HepG2 (cell line): ENCODE measurements around the gene ST3GAL4. TPM values are rescaled to one million over a fixed set of nuclear protein-coding genes. Genes with fewer than 3 reads are reported as not detected.

ENCODE experiments used
- ATAC-seq: fragments of 200-7000 bp; cut with Tn5 transposase; 3 replicates; pipeline ENCODE4 v1.9.1; 2020; ENCODE audit warnings: mild to moderate bottlenecking, moderate library complexity
- BruUV-seq: library from RNA; stranded (reverse); fragments of 400-500 nt; replicated peaks from 2 replicates; lab custom pipeline; 2021; lab: Mats Ljungman, UMichigan
- CTCF ChIA-PET: fragments of 300-600 bp; formaldehyde crosslinking; extraction: SDS; loops from one replicate; lab custom pipeline; 2021; ENCODE audit warnings: low total read pairs, inconsistent platforms, low intra/inter-chr PET ratio; lab: Yijun Ruan, JAX
- POLR2A ChIA-PET: fragments of 350-600 bp; sonication (Branson Sonifier 250); formaldehyde crosslinking; loops from one replicate; lab custom pipeline; 2020; ENCODE audit warnings: antibody characterized with exemption, inconsistent platforms; lab: Yijun Ruan, JAX
- DNase-seq: peaks from one replicate; pipeline ENCODE4 v3.0.0-alpha.2; 2015; ENCODE audit warnings: low spot score
- FAIRE-seq: peaks from 3 replicates; lab custom pipeline; 2011; peaks lifted over from hg19 to GRCh38; lab: Jason Lieb, UNC
- H2AFZ ChIP-seq: one replicate; pipeline ENCODE4 v1.6.1; 2011; ENCODE audit warnings: low read length, inconsistent platforms
- H3K27ac ChIP-seq: fragments of 300-600 bp; 3 replicates; pipeline ENCODE4 v1.8.0; 2011; ENCODE audit warnings: mixed run types, mild to moderate bottlenecking, mixed read lengths, low read length, inconsistent platforms; ENCODE audit not compliant: insufficient read depth; ENCODE audit errors: extremely low read length
- H3K27me3 ChIP-seq, 2 experiments: fragments of 200-600 bp in 1 of 2; 2 replicates in 1 of 2; 3 replicates in 1 of 2; pipeline versions ENCODE4 v1.6.0 to v1.8.0; 2011; ENCODE audit warnings: low read length in 2 of 2, mild to moderate bottlenecking in 2 of 2, moderate library complexity in 2 of 2, inconsistent platforms in 1 of 2; ENCODE audit not compliant: insufficient read depth in 2 of 2, control insufficient read depth in 1 of 2
- H3K36me3 ChIP-seq, 2 experiments: fragments of 200-600 bp in 1 of 2; replicated peaks in 1 of 2; 2 replicates in 1 of 2; 3 replicates in 1 of 2; pipeline versions ENCODE4 v1.5.1 to v1.8.0; 2011; ENCODE audit warnings: low read length in 2 of 2, inconsistent platforms in 1 of 2; ENCODE audit not compliant: insufficient read depth in 2 of 2, control insufficient read depth in 1 of 2
- H3K4me1 ChIP-seq: 2 replicates; pipeline ENCODE4 v1.5.1; 2012; ENCODE audit warnings: low read length, inconsistent platforms; ENCODE audit not compliant: insufficient read depth
- H3K4me2 ChIP-seq: 2 replicates; pipeline ENCODE4 v1.6.0; 2011; ENCODE audit warnings: low read depth, low read length, inconsistent platforms
- H3K4me3 ChIP-seq, 3 experiments: fragments of 200-600 bp in 1 of 3; sonication (generic), shearing (Covaris generic) in 1 of 3; replicated peaks in 1 of 3; 2 replicates each; pipeline ENCODE4 v1.5.1; 2011 to 2016; ENCODE audit warnings: low read length in 3 of 3, inconsistent platforms in 2 of 3, low read depth in 2 of 3, mild to moderate bottlenecking in 2 of 3, control low read depth in 1 of 3, mixed read lengths in 1 of 3; ENCODE audit not compliant: insufficient read depth in 1 of 3
- H3K79me2 ChIP-seq: one replicate; pipeline ENCODE4 v1.6.1; 2011; ENCODE audit warnings: low read length, inconsistent platforms; ENCODE audit not compliant: insufficient read depth
- H3K9ac ChIP-seq: 2 replicates; pipeline ENCODE4 v1.6.0; 2011; ENCODE audit warnings: mild to moderate bottlenecking, low read depth, low read length, inconsistent platforms; ENCODE audit not compliant: insufficient read depth
- H3K9me3 ChIP-seq: 2 replicates; pipeline ENCODE4 v1.5.1; 2012; ENCODE audit warnings: mild to moderate bottlenecking, low read length
- H4K20me1 ChIP-seq: 2 replicates; pipeline ENCODE4 v1.6.0; 2011; ENCODE audit warnings: inconsistent platforms, mild to moderate bottlenecking, low read length, moderate library complexity; ENCODE audit not compliant: insufficient read depth
- ARID4A ChIP-seq: sonication (generic); formaldehyde crosslinking; IDR thresholded peaks from 2 replicates; pipeline ENCODE4 v1.5.0; 2020; ENCODE audit warnings: mild to moderate bottlenecking, missing genetic modification reagents, borderline replicate concordance
- DR1 ChIP-seq: sonication (generic); formaldehyde crosslinking; IDR thresholded peaks from 2 replicates; pipeline ENCODE4 v1.8.0; 2021; ENCODE audit warnings: mild to moderate bottlenecking, missing genetic modification reagents, inconsistent platforms
- KLF9 ChIP-seq: IDR thresholded peaks from 2 replicates; pipeline ENCODE4 v1.6.1; 2016; ENCODE audit warnings: low read depth
- PHF8 ChIP-seq: sonication (generic); formaldehyde crosslinking; IDR thresholded peaks from 2 replicates; pipeline ENCODE4 v1.5.0; 2020; ENCODE audit warnings: missing genetic modification reagents
- PTBP1 ChIP-seq: fragments of 200-400 bp; formaldehyde crosslinking; IDR thresholded peaks from 2 replicates; pipeline ENCODE4 v1.6.1; 2018; ENCODE audit warnings: low read length, low read depth; ENCODE audit not compliant: poor library complexity, severe bottlenecking
- ZNF441 ChIP-seq: sonication (generic); formaldehyde crosslinking; IDR thresholded peaks from 2 replicates; pipeline ENCODE4 v1.7.0; 2021; ENCODE audit warnings: missing genetic modification reagents, borderline replicate concordance
- WGBS: methylation state at CpG from one replicate; pipeline ENCODE4 v1.1.6; 2017; ENCODE audit warnings: low lambda C conversion rate; 5-methylcytosine and 5-hydroxymethylcytosine counted together
- in situ Hi-C: cut with HindIII; loops from 2 replicates; pipeline ENCODE4 v1.10.0; 2017; ENCODE audit warnings: low pct_unique_long_range_greater_than_20kb; ENCODE audit not compliant: extremely low pct_ligation_motif_present
- intact Hi-C: fragments of 100-400 bp; cut with micrococcal nuclease; formaldehyde crosslinking; loops from one replicate; pipeline ENCODE4 v1.10.0; 2022; ENCODE audit not compliant: unreplicated experiment
- polyA plus RNA-seq, 8 experiments: library from polyadenylated mRNA; depleted of rRNA in 3 of 8; stranded (reverse) in 7 of 8; unstranded in 1 of 8; fragments of >200 nt; fragmentation: Illumina TruSeq in 4 of 8; extraction: Trizol in 4 of 8; gene quantifications; 2 replicates each; pipeline versions ENCODE4 v1.2.1 to v1.2.3, GENCODE V29; 2011 to 2016; ENCODE audit warnings: low read depth in 4 of 8, missing spikeins in 1 of 8, mixed read lengths in 1 of 8; ENCODE audit not compliant: insufficient read depth in 1 of 8
- total RNA-seq, 5 experiments: library from RNA; depleted of rRNA; stranded (reverse); fragments of >200 nt; fragmentation: Illumina TruSeq; extraction: Trizol; gene quantifications; 2 replicates each; pipeline ENCODE4 v1.2.3, GENCODE V29; 2016; ENCODE audit warnings: low read depth in 1 of 5
- TF ChIP-seq, protein P1 (sequence below): sonication (generic); formaldehyde crosslinking; IDR thresholded peaks from 2 replicates; pipeline ENCODE4 v1.9.0; 2021; ENCODE audit warnings: missing genetic modification reagents, borderline replicate concordance
- TF ChIP-seq, protein P2 (sequence below): sonication (generic); formaldehyde crosslinking; IDR thresholded peaks from 2 replicates; pipeline ENCODE4 v1.9.0; 2021; ENCODE audit warnings: mild to moderate bottlenecking, missing genetic modification reagents

Gene ST3GAL4
- total and polyA plus RNA-seq, 2 of the 13 experiments (the other 11 are each of a cell fraction or from before 2014, with no cell fraction given): 9.1 to 13.3 TPM

- Histone ChIP-seq H3K9me3 (no peaks in the 10 kb centered on the region), H4K20me1 (no peaks in the 10 kb centered on the region), H3K4me1 (no peaks in the 10 kb centered on the region), H3K4me3 (no peak overlapping the region), H3K27ac (no peak overlapping the region), H3K9ac (no peak overlapping the region), H2AFZ (no peak overlapping the region), H3K27me3 (no peaks in the 10 kb centered on the region), H3K4me2 (no peak overlapping the region), H3K79me2 (no peaks in the 10 kb centered on the region), H3K36me3 (peaks cover 11 to 22% of the 10 kb centered on the region in 2 experiments; a peak in 4 of 5 replicates)
- DNase-seq: no peak
- no peak for FAIRE-seq
- 100% methylated on average over 3 of the region's 3 CpGs for WGBS
- POLR2A ChIA-PET: no interaction called here
- in situ Hi-C loops: no loop called here
- CTCF ChIA-PET: no interaction called here
- intact Hi-C loops: no loop called here
- no peak for ATAC-seq
- BruUV-seq: no TSS peak
- TF ChIP-seq ARID4A: no peak
- no peak for TF ChIP-seq ZNF441 (CRISPR knock-in tag)
- TF ChIP-seq, protein P1, sequence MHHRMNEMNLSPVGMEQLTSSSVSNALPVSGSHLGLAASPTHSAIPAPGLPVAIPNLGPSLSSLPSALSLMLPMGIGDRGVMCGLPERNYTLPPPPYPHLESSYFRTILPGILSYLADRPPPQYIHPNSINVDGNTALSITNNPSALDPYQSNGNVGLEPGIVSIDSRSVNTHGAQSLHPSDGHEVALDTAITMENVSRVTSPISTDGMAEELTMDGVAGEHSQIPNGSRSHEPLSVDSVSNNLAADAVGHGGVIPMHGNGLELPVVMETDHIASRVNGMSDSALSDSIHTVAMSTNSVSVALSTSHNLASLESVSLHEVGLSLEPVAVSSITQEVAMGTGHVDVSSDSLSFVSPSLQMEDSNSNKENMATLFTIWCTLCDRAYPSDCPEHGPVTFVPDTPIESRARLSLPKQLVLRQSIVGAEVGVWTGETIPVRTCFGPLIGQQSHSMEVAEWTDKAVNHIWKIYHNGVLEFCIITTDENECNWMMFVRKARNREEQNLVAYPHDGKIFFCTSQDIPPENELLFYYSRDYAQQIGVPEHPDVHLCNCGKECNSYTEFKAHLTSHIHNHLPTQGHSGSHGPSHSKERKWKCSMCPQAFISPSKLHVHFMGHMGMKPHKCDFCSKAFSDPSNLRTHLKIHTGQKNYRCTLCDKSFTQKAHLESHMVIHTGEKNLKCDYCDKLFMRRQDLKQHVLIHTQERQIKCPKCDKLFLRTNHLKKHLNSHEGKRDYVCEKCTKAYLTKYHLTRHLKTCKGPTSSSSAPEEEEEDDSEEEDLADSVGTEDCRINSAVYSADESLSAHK (CRISPR knock-in tag): no peak
- no peak for TF ChIP-seq DR1 (CRISPR knock-in tag)
- no peak for TF ChIP-seq PHF8 (CRISPR knock-in tag)
- TF ChIP-seq, protein P2, sequence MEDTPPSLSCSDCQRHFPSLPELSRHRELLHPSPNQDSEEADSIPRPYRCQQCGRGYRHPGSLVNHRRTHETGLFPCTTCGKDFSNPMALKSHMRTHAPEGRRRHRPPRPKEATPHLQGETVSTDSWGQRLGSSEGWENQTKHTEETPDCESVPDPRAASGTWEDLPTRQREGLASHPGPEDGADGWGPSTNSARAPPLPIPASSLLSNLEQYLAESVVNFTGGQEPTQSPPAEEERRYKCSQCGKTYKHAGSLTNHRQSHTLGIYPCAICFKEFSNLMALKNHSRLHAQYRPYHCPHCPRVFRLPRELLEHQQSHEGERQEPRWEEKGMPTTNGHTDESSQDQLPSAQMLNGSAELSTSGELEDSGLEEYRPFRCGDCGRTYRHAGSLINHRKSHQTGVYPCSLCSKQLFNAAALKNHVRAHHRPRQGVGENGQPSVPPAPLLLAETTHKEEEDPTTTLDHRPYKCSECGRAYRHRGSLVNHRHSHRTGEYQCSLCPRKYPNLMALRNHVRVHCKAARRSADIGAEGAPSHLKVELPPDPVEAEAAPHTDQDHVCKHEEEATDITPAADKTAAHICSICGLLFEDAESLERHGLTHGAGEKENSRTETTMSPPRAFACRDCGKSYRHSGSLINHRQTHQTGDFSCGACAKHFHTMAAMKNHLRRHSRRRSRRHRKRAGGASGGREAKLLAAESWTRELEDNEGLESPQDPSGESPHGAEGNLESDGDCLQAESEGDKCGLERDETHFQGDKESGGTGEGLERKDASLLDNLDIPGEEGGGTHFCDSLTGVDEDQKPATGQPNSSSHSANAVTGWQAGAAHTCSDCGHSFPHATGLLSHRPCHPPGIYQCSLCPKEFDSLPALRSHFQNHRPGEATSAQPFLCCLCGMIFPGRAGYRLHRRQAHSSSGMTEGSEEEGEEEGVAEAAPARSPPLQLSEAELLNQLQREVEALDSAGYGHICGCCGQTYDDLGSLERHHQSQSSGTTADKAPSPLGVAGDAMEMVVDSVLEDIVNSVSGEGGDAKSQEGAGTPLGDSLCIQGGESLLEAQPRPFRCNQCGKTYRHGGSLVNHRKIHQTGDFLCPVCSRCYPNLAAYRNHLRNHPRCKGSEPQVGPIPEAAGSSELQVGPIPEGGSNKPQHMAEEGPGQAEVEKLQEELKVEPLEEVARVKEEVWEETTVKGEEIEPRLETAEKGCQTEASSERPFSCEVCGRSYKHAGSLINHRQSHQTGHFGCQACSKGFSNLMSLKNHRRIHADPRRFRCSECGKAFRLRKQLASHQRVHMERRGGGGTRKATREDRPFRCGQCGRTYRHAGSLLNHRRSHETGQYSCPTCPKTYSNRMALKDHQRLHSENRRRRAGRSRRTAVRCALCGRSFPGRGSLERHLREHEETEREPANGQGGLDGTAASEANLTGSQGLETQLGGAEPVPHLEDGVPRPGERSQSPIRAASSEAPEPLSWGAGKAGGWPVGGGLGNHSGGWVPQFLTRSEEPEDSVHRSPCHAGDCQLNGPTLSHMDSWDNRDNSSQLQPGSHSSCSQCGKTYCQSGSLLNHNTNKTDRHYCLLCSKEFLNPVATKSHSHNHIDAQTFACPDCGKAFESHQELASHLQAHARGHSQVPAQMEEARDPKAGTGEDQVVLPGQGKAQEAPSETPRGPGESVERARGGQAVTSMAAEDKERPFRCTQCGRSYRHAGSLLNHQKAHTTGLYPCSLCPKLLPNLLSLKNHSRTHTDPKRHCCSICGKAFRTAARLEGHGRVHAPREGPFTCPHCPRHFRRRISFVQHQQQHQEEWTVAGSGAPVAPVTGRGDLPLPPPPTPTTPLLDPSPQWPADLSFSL (CRISPR knock-in tag): no peak
- TF ChIP-seq PTBP1: no peak
- no peak for TF ChIP-seq KLF9 (CRISPR knock-in tag)
Observed at GRCh38 chr11:126405374-126405773, 49.9 kb downstream of the ST3GAL4 start.
